Mesodermal cell (in vitro differentiated cells): ENCODE measurements around the gene CRTC1.

ENCODE experiments used
- H3K27ac ChIP-seq: 2 replicates; pipeline ENCODE4 v1.7.0; 2013; ENCODE audit warnings: mild to moderate bottlenecking, low read depth, low read length, moderate library complexity; ENCODE audit not compliant: severe bottlenecking
- H3K36me3 ChIP-seq: 2 replicates; pipeline ENCODE4 v1.7.1; 2013; ENCODE audit warnings: mild to moderate bottlenecking, low read length, moderate library complexity; ENCODE audit not compliant: control insufficient read depth, insufficient read depth
- H3K4me1 ChIP-seq: one replicate; pipeline ENCODE4 v1.7.1; 2013; ENCODE audit warnings: mild to moderate bottlenecking, low read length; ENCODE audit not compliant: insufficient read depth, control insufficient read depth, poor library complexity, severe bottlenecking
- H3K4me3 ChIP-seq: 2 replicates; pipeline ENCODE4 v1.7.0; 2013; ENCODE audit warnings: low read length, control low read depth, mild to moderate bottlenecking; ENCODE audit not compliant: insufficient read depth, poor library complexity, severe bottlenecking; ENCODE audit errors: extremely low read depth
- H3K9me3 ChIP-seq: 2 replicates; pipeline ENCODE4 v1.7.1; 2013; ENCODE audit warnings: mild to moderate bottlenecking, low read length, moderate library complexity; ENCODE audit not compliant: control insufficient read depth
- WGBS, 2 experiments: methylation state at CpG; one replicate each; pipeline ENCODE4 v1.1.5; 2013; ENCODE audit warnings: missing lambda C conversion rate in 2 of 2; ENCODE audit not compliant: insufficient coverage in 2 of 2; 5-methylcytosine and 5-hydroxymethylcytosine counted together

Gene CRTC1

DNA sequence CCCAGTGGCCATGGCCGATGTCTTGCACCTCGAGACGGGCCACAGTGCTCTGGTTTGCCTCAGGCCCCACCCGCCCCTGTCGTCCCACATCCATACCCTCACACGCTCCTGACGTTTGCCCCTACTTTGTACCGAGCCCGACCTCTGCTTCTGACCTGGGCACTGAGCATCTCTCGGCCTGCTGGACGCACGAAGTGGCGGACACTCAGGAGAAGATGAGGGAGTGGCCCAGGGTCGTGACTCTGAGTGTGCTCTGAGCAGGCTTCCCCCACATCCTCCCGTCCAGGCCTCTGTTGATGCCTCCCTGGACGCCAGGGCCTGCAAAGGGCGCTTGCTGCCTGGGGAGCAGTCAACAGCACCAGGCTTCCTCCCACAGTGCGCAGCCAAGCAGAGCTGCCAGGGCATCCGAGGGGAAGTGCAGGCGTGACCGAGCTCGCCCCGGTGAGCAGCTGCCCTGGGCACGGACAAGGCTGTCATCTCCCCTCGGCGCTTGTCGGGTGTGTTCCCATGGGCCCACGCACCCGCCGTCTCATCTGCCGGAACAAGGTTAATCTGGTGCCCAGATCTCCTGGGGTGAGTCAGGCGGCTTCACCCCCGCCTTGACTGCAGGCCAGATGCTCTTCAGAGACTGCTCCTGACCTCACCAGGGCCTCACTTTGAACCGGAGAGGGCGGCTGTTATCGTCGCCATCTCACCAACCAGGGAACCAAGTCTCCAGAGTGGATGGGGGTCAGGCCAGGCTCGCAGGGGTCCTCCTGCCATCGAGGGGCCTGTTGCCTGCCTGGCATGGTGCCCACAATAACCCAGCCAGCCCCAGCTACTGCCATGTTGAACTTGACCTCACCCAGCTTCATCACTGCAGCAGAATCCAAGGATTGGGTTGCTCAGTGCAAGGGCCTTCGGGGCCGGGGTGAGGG is 80.5 kb downstream of the CRTC1 start:
- Histone ChIP-seq H3K36me3 (no peaks in the 10 kb centered on the region), H3K4me1 (peaks cover 16% of the 10 kb centered on the region), H3K4me3 (no peak overlapping the region), H3K9me3 (no peaks in the 10 kb centered on the region), H3K27ac (no peak overlapping the region)
- WGBS, 2 experiments, result 92 to 96% methylated on average over 37 to 39 of the region's 41 CpGs

DNA sequence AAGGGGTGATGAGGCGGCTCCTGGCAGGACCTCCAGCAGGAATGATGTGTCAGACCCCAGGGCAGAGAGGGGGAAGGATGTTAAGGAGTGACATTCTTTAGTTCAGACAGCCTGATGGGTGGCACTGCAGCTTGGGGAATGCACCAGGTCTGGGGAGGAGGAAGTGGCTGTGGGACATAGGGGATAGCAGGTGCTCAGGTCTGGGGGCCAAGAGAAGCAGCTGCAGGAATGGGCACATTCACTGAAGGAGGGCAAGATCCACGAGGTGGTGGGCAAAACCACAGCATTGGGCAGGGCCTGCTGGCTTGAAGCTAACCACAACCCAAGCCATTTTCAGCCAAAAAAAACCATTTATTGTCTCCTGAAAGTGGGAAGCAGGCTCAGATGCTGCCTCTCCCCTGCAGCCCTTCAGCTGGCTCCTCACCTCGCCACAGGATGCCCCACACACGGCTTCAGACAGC is 81.1 kb downstream of the CRTC1 start:
- Histone ChIP-seq H3K27ac (no peak overlapping the region), H3K36me3 (no peaks in the 10 kb centered on the region), H3K9me3 (no peaks in the 10 kb centered on the region), H3K4me3 (no peak overlapping the region), H3K4me1 (peaks cover 16% of the 10 kb centered on the region)
- 78 to 83% methylated on average over 3 to 4 of the region's 4 CpGs for WGBS, 2 experiments

DNA sequence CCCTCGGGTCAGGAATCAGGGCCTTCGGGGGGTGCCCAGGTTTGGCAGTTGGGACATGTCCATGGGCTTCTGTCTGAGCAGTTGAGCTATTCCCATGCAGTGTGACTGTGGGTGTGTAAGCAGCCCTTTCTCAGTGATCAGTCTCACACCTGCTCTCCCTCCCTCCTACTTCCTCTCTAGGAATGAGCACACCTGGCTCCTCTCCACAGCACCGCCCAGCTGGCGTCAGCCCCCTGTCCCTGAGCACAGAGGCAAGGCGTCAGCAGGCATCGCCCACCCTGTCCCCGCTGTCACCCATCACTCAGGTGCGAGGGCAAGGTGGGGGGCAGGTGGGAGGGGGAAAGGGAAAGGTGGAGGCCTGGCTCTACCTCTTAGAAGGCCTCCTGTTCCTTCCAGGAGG is 81.7 kb downstream of the CRTC1 start:
- no peaks in the 10 kb centered on the region for H3K9me3 ChIP-seq
- 93 to 100% methylated on average over 6 of the region's 8 CpGs for WGBS, 2 experiments

DNA sequence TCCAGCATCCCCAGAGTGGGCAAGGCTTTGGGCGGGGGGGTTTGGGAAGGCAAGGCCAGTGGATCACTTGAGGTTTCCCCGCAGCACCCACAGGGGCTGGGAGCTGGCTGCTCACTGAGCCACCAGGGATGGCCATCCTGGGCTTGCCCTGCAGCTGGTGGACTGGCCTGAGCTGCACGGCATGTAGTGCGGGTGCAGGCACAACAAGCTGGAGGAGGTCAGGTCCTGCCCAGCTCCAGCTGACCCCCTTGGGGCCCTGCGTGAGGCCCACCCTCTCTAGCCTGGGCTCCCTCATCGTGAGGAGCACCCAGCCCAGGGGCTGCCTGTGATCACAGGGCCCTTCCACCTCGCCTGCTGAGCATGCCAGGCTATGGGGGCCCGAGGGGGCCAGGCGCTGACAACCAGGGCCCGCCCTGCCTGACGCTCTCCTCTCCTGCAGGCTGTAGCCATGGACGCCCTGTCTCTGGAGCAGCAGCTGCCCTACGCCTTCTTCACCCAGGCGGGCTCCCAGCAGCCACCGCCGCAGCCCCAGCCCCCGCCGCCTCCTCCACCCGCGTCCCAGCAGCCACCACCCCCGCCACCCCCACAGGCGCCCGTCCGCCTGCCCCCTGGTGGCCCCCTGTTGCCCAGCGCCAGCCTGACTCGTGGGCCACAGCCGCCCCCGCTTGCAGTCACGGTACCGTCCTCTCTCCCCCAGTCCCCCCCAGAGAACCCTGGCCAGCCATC is 84.7 kb downstream of the CRTC1 start:
- 84 to 89% methylated on average over 12 to 16 of the region's 30 CpGs for WGBS, 2 experiments
- no peak overlapping the region for H3K27ac ChIP-seq
- no peaks in the 10 kb centered on the region for H3K36me3 ChIP-seq
- peaks cover 16% of the 10 kb centered on the region for H3K4me1 ChIP-seq
- H3K9me3 ChIP-seq, result no peaks in the 10 kb centered on the region
- H3K4me3 ChIP-seq, result no peak overlapping the region

More for the DNA sequence above, 81.7 kb downstream of the CRTC1 start:
- Histone ChIP-seq H3K4me3 (no peak overlapping the region), H3K27ac (no peak overlapping the region), H3K36me3 (no peaks in the 10 kb centered on the region), H3K4me1 (peaks cover 16% of the 10 kb centered on the region)

DNA sequence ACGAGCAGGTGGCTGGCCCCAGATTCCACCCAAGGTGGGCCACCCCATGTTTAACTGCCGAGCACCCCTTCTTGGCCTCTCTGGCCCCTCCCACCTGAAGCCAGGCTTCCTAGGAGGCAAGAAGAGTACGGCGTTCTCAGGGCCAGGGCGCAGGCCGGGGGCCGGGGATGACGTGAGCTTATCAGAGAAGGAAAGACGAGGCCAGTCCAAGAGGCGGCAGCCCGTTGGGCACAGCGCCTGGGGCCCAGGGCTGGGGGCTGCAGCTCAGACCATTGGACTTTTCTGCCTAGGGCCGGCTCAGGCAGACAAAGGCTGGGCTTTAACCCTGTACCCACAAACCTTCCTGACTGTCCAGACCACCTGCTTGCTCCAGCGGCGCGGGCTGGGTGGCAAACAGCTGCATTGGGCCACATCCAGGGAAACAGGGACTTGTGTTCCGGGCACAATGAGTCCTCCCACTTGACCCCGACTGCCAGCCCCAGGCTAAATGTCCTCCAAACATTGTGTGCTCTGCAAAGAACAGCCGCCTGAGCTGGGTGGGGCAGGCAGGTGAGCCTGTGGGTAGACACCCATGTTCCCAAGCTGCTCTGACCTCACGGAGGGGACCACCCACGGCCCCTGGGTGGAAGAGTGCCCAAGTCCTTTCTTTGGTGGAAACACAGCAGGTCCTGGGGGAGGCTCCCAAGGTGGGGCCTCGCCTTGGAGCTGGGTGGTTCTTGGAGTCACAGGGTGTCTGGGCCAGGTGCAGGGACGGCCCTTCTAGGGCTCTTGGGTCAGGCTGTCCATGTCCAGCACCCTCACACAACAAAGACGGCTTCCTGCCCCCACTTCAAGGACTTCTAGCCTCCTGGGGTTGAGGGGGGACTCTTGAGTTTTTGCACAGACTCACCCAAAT is 85.8 kb downstream of the CRTC1 start:
- H3K4me1 ChIP-seq, result peaks cover 13% of the 10 kb centered on the region
- no peaks in the 10 kb centered on the region for H3K9me3 ChIP-seq
- WGBS, 2 experiments, result 93 to 94% methylated on average over 22 to 23 of the region's 24 CpGs
- H3K36me3 ChIP-seq, result no peaks in the 10 kb centered on the region
- H3K4me3 ChIP-seq, result no peak overlapping the region
- no peak overlapping the region for H3K27ac ChIP-seq

DNA sequence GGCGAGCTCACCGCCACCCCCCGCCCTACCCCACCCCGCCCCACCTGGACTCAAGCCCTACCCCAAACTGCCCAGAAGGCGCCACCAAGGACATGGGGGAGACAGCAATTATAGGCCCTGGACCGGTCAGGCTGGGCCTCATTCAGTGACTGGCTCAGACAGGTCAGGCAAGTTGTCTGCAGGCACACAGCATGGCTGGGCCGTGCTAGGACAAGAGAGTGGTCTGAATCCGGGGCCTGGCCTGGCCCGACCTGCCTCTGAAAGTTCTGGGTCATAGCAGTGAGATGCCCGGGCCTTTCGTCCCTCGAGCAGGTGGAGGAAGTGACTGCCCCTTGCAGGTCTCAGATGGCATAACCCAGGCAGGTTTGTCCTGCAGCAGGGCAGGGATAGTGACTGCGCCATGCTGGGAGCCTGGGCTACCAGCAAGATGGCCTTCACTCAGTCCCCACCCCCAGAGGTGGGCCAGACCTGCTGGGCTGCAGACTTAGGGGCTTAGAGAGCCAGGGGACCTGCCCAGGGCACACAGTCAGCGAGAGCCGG is 86.6 kb downstream of the CRTC1 start:
- Histone ChIP-seq H3K4me1 (peaks cover 8% of the 10 kb centered on the region), H3K4me3 (no peak overlapping the region), H3K27ac (no peak overlapping the region), H3K36me3 (no peaks in the 10 kb centered on the region), H3K9me3 (no peaks in the 10 kb centered on the region)
- WGBS, 2 experiments, result 87 to 89% methylated on average over 11 to 14 of the region's 15 CpGs

DNA sequence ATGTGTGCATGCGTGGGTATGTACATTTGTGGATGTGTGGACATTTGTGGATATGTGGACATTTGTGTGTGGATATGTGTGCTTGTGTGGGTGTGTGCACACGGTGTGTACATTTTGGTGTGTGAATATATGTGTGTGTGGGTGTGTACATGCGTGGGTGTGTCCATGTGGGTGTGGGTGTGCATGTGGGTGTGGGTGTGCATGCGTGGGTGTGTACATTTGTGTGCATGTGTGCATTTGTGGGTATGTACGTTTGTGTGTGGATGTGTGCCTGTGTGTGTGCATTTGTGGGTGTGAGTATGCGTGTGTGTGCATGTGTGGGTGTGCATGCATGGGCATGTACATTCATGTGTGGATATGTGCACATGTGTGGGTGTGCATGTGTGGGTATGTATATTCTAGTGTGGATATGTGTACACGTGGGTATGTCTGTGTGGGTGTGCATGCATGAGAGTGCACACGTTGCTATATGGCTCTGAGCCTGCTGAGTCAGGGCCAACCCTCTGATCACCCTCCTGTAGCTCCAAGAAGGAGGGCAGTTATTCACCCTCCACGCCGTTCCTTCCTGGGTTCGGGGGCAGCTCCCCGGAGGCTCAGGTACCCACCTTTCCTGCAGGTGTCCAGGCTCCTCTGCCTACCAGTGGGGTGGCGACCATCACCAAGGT is 87.3 kb downstream of the CRTC1 start:
- H3K4me1 ChIP-seq, result peaks cover 10% of the 10 kb centered on the region
- no peaks in the 10 kb centered on the region for H3K9me3 ChIP-seq
- 84 to 88% methylated on average over 10 to 11 of the region's 13 CpGs for WGBS, 2 experiments
- no peaks in the 10 kb centered on the region for H3K36me3 ChIP-seq
- H3K4me3 ChIP-seq, result no peak overlapping the region
- no peak overlapping the region for H3K27ac ChIP-seq

DNA sequence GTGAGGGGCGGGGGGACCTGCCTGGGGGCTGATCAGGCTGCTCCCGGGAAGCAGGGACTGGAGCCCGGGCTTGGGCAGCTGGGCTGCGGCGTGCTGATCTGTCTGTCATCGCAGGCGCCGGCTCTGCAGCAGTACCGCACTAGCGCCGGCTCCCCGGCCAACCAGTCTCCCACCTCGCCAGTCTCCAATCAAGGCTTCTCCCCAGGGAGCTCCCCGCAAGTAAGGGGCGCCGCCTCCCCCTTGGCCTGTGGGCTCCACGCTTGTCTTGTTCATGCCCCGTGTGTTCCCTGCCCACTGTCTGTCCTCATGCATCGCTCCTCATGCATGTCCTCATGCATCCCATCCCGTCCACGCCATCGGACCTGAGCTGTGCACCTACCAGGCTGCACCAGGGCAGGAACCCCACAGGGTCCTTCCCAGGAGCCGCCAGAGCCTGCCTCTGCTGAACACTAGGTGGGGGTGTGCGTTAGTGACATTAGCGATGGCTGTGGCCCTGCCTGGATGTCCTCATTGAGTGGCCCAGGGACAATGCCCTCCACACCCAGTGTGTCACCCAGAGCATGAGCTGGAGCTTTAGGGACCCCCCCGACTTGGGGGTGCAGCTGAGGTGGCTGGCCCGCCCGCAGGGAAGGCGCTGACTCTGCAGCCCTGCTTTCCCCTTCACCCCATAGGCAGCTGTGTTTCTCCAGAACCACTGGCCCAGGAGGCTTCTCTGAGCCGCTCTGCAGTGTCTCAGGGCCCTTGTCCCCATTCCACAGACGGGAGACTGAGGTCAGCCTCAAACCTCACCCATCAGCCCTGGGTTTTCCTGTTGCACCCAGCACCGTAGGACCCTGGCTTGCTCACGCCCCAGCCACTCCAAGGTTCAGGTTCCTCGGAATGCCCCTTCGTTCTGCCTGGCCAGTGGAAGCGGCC is 88.1 kb downstream of the CRTC1 start:
- WGBS, 2 experiments, result 78 to 82% methylated on average over 34 to 35 of the region's 36 CpGs
- Histone ChIP-seq H3K4me1 (peaks cover 18% of the 10 kb centered on the region), H3K36me3 (no peaks in the 10 kb centered on the region), H3K4me3 (no peak overlapping the region), H3K27ac (no peak overlapping the region), H3K9me3 (no peaks in the 10 kb centered on the region)
